HepG2 (cell line): ENCODE measurements around the gene SPINDOC. TPM values are rescaled to one million over a fixed set of nuclear protein-coding genes. Genes with fewer than 3 reads are reported as not detected.

ENCODE experiments used
- BRF2 ChIP-seq: sonication (generic); formaldehyde crosslinking; IDR thresholded peaks from 2 replicates; pipeline ENCODE4 v1.8.1; 2022; ENCODE audit warnings: mild to moderate bottlenecking, missing genetic modification reagents
- CHD4 ChIP-seq: fragments of 200-600 bp; sonication (generic); IDR thresholded peaks from 2 replicates; pipeline ENCODE4 v1.7.0; 2017; ENCODE audit warnings: mild to moderate bottlenecking, low read length, borderline replicate concordance
- GZF1 ChIP-seq: sonication (generic); formaldehyde crosslinking; IDR thresholded peaks from 2 replicates; pipeline ENCODE4 v1.5.1; 2020; ENCODE audit warnings: mild to moderate bottlenecking, missing genetic modification reagents
- KLF9 ChIP-seq: IDR thresholded peaks from 2 replicates; pipeline ENCODE4 v1.6.1; 2016; ENCODE audit warnings: low read depth
- MZF1 ChIP-seq: sonication (generic); formaldehyde crosslinking; IDR thresholded peaks from 2 replicates; pipeline ENCODE4 v1.8.1; 2023; ENCODE audit warnings: mild to moderate bottlenecking, missing genetic modification reagents, borderline replicate concordance
- NBN ChIP-seq: fragments of 450-650 bp; conservative IDR thresholded peaks from 2 replicates; pipeline ENCODE4 v1.6.1; 2017
- NCOA5 ChIP-seq: sonication (generic); formaldehyde crosslinking; IDR thresholded peaks from 2 replicates; pipeline ENCODE4 v1.4.0; 2020; ENCODE audit warnings: missing genetic modification reagents
- NFIC ChIP-seq: IDR thresholded peaks from 2 replicates; pipeline ENCODE4 v1.6.1; 2012; ENCODE audit warnings: mild to moderate bottlenecking, low read length, inconsistent platforms
- POGK ChIP-seq: sonication (generic); formaldehyde crosslinking; conservative IDR thresholded peaks from 2 replicates; pipeline ENCODE4 v1.8.0; 2022; ENCODE audit warnings: mild to moderate bottlenecking, moderate library complexity, missing genetic modification reagents
- RAD51 ChIP-seq: fragments of 450-650 bp; IDR thresholded peaks from 2 replicates; pipeline ENCODE4 v1.6.1; 2016; ENCODE audit warnings: borderline replicate concordance
- RELA ChIP-seq: sonication (generic); formaldehyde crosslinking; IDR thresholded peaks from 2 replicates; pipeline ENCODE4 v1.4.0; 2020; ENCODE audit warnings: missing genetic modification reagents
- REST ChIP-seq, 2 experiments: IDR thresholded peaks; 2 replicates each; pipeline ENCODE4 v1.6.1; 2011 to 2012; ENCODE audit warnings: low read length in 2 of 2, borderline replicate concordance in 1 of 2, low read depth in 1 of 2, mild to moderate bottlenecking in 1 of 2, moderate library complexity in 1 of 2
- RFX1 ChIP-seq: fragments of 450-650 bp; IDR thresholded peaks from 2 replicates; pipeline ENCODE4 v1.6.1; 2017
- RFXANK ChIP-seq: IDR thresholded peaks from 2 replicates; pipeline ENCODE4 v1.6.1; 2016
- ZBTB26 ChIP-seq: IDR thresholded peaks from 2 replicates; pipeline ENCODE4 v1.6.1; 2016; ENCODE audit warnings: missing compliant biosample characterization, missing genetic modification reagents, borderline replicate concordance
- ZBTB34 ChIP-seq: sonication (generic); formaldehyde crosslinking; IDR thresholded peaks from 2 replicates; pipeline ENCODE4 v1.8.0; 2022; ENCODE audit warnings: mild to moderate bottlenecking, missing genetic modification reagents
- ZNF562 ChIP-seq: sonication (generic); formaldehyde crosslinking; IDR thresholded peaks from 2 replicates; pipeline ENCODE4 v1.8.0; 2022; ENCODE audit warnings: missing genetic modification reagents, borderline replicate concordance
- ZNF597 ChIP-seq: sonication (generic); formaldehyde crosslinking; IDR thresholded peaks from 2 replicates; pipeline ENCODE4 v1.5.0; 2020; ENCODE audit warnings: missing genetic modification reagents
- ZNF724P ChIP-seq: sonication (generic); formaldehyde crosslinking; IDR thresholded peaks from 2 replicates; pipeline ENCODE4 v1.8.0; 2022; ENCODE audit warnings: missing genetic modification reagents, borderline replicate concordance
- ZSCAN31 ChIP-seq: sonication (generic); formaldehyde crosslinking; IDR thresholded peaks from 2 replicates; pipeline ENCODE4 v1.5.0; 2020; ENCODE audit warnings: low read depth, mild to moderate bottlenecking, missing genetic modification reagents
- polyA plus RNA-seq, 8 experiments: library from polyadenylated mRNA; depleted of rRNA in 3 of 8; stranded (reverse) in 7 of 8; unstranded in 1 of 8; fragments of >200 nt; fragmentation: Illumina TruSeq in 4 of 8; extraction: Trizol in 4 of 8; gene quantifications; 2 replicates each; pipeline versions ENCODE4 v1.2.1 to v1.2.3, GENCODE V29; 2011 to 2016; ENCODE audit warnings: low read depth in 4 of 8, missing spikeins in 1 of 8, mixed read lengths in 1 of 8; ENCODE audit not compliant: insufficient read depth in 1 of 8
- total RNA-seq, 5 experiments: library from RNA; depleted of rRNA; stranded (reverse); fragments of >200 nt; fragmentation: Illumina TruSeq; extraction: Trizol; gene quantifications; 2 replicates each; pipeline ENCODE4 v1.2.3, GENCODE V29; 2016; ENCODE audit warnings: low read depth in 1 of 5

Gene SPINDOC
- total and polyA plus RNA-seq, 2 of the 13 experiments (the other 11 are each of a cell fraction or from before 2014, with no cell fraction given) = 21.4 to 29.9 TPM

GRCh38 chr11:63871962-63872799 is 58.9 kb downstream of the SPINDOC start (continued):
- TF ChIP-seq REST (IDR thresholded peaks at IDR 0.05; ENCODE audit: borderline replicate concordance in 1 of 2, low read depth in 1 of 2, low read length in 2 of 2) (no peak), RELA (CRISPR knock-in tag) (no peak), NCOA5 (CRISPR knock-in tag) (no peak), RAD51 (no peak), ZNF597 (CRISPR knock-in tag) (no peak), GZF1 (CRISPR knock-in tag) (no peak), POGK (CRISPR knock-in tag) (no peak), ZBTB34 (CRISPR knock-in tag) (peak; percentile 53; the same call in 1 of the 2 replicates), MZF1 (CRISPR knock-in tag) (no peak), RFXANK (no peak), NFIC (no peak), ZNF724P (CRISPR knock-in tag) (no peak), ZBTB26 (CRISPR knock-in tag) (peak; percentile 60; the same call in 1 of the 2 replicates), BRF2 (CRISPR knock-in tag) (no peak; the same call in 1 of the 2 replicates), RFX1 (no peak), ZSCAN31 (peak; percentile 74; the same call in 1 of the 2 replicates), NBN (no peak), CHD4 (no peak), ZNF562 (CRISPR knock-in tag) (no peak), KLF9 (CRISPR knock-in tag) (no peak)
